GM21515 (cell line): Measurements from ENCODE around the gene ARHGAP1.

Experiments
- ATAC-seq: cut with Tn5 transposase; IDR thresholded peaks from one replicate; pipeline ENCODE4 v1.9.1; 2021; ENCODE audit not compliant: unreplicated experiment

The ARHGAP1 gene

DNA sequence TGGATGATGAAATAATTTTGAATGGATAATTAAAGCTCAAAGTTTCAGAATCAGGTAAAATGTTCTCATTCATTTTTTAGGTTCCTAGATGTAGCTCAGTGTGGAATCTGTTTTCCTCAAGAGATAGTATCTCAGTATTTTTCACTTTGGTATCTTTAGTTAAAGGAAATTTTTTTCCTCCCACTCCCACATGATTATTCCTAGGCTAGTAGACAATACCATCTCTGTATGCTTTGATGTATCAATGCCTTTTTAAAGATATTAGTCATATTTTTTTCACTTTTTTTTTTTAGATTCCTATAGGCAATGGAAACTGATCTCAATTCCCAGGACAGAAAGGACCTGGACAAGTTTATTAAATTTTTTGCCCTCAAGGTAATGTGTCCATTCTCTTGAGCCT lies 56.4 kb downstream of the ARHGAP1 start:
- no peak for ATAC-seq

DNA sequence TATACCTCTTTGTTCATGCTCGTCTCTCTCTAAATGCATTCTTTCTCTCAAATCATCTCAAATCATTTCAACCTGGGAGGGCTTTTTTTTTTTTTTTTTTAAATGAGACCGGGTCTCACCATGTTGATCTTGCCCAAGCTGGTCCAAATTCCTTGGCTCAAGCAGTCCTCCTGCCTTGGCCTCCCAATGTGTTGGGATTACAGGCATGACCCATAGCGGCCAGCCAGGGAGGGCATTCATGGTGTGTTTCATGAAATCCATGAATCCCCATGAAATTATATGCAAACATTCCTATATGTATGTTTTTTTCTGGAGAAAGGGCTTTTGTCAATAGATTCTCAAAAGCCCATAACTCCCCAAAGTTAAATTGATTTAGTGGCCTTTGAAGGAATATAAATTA lies 56.9 kb downstream of the ARHGAP1 start:
- no peak for ATAC-seq

DNA sequence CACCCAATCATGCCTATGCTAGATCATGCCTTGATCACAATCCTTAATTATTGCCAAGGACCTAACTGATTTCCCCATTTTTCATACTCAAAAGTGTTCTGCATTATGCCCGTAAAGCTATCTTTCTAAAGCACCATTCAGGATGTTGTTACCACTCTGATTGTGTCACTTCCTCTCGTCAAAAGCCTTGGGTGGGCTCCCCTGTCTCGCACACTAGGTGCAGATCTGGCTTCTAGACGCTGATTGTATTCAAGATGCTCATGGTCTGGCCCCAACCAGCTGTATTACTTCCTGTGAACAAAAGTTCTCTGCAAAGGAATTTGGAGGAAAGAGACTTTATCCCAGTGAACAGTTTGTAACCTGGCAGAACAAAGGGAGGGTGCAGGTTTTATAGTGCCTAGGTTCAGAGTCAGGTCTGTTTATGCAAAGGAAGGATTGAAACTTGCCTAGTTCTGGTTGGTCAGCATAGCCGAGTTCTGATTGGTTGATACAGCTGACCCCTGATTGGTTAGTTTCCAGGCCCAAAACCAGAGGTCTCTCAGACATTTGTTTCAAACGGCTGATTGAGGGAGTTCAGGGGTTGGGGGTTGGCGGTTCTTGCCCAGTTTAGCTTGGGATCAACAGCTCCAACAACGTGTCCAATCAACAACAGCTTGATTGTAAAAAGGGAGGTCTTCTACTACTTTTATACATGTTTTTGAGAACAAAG lies 57.6 kb downstream of the ARHGAP1 start:
- no peak for ATAC-seq

DNA sequence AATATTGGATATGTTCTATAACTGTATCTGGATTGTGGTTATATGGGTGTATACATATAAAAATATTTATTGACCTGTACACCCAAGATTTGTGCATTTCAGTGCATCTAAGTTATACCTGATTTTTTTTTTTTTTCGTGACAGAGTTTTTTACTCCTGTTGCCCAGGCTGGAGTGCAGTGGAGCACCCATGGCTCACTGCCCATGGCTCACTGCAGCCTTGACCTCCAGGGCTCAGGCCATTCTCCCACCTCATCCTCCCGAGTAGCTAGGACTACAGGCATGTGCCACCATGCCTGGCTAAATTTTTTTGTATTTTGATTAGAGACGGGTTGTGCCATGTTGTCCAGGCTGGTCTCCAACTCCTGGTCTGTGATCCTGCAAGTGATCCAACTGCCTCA lies 58.8 kb downstream of the ARHGAP1 start:
- no peak for ATAC-seq

DNA sequence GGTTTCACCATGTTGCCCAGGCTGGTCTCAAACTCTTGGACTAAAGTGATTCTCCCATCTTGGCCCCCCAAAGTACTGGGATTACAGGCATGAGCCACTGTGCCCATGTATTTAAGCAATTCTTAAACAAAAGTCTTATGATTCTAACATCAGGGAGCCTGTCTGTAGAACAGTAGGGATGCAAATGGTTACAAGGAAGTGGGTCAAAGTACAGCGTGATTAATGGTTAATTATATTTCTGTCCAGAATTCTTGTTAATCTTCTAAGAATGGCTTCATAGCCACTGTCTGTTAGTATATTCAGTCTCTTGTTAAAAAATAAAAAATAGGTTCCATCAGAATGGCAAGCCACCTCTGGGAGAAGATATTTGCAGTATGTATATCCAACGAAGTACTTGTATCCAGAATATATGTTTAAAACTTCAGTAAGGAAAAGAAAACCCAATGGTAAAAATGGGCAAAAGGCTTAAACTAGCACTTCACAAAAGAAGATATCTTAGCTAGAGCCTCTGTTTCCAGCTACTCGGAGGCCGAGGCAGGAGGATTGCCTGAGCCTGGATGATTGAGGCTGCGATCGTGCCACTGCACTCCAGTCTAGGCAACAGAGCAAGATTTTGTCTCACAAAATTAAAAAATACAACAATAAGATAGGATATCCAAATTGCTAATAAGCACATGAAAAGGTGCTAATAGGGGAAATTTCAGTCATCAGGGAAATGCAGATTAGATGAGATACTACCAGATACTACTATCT lies 60.2 kb downstream of the ARHGAP1 start:
- no peak for ATAC-seq

DNA sequence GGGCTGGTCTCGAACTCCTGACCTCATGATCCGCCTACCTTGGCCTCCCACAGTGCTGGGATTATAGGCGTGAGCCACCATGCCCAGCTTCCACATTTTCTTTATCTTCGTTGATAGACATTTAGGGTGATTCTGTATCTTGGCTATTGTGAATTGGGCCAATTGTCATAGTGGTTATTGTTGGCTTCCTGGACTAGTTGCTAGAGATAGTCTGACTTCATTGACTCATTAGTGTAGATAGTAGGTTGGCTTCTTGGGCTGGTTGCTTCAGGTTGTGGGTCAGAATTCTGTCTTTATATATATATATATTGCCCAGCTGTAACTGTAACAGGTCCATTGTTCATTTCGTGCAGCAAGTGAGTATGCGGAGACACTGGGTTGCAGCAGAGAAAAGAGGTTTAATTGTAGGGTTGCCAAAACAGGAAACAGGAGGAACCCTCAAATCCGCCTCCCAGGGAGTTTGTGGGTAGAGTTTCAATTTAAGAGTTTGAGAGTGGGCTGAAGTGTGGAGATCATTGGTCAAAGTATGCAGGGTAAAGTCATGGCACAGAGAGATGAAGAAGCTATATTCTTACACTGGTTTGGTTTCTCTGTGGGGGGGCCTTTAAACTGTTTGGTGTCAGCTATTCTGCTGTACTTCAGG lies 61.1 kb downstream of the ARHGAP1 start:
- no peak for ATAC-seq

DNA sequence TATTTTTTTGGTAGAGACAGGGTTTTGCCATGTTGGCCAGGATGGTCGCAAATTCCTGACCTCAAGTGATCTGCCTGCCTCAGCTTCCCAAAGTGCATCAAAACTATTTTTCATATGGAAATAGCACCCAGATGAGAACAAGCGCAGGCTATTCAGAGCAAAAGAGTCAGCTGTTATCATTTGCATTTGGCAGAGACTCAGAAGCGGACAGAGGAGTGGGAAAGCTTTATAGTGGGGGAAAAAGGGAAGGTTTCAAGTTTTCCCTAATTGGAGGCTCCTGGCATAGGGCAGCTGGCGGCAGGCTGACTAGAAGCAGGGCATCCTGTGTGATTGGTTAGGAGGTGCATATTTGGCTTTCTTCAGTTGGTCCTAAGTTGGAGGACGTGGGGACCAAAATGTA lies 62.9 kb downstream of the ARHGAP1 start:
- ATAC-seq = no peak

DNA sequence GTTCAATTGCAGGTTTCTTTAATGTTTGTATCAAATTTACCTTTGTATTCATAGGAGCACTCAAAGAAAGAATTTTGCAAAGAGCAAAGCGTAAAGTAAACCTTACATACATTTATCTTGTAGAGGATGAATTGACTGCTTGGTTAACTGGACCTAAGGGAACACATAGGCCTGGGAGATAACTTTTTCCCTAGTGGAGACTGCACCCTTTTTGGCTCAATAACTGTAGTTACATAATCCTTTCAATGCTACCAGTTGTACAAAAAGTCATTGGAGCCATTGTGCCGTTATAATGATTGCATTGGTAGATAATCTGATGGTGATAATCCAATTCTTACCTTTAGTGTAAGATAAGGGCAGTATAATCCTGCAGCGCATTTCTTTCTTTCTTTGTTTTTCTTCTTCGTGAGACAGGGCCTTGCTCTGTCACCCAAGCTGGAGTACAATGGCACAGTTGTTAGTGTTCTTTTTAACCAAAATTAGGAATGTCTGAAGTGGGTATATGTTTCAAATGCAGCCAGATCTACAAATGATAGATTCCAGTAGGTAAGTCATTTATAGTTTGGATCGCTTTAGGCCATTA lies 64.8 kb downstream of the ARHGAP1 start:
- no peak for ATAC-seq

DNA sequence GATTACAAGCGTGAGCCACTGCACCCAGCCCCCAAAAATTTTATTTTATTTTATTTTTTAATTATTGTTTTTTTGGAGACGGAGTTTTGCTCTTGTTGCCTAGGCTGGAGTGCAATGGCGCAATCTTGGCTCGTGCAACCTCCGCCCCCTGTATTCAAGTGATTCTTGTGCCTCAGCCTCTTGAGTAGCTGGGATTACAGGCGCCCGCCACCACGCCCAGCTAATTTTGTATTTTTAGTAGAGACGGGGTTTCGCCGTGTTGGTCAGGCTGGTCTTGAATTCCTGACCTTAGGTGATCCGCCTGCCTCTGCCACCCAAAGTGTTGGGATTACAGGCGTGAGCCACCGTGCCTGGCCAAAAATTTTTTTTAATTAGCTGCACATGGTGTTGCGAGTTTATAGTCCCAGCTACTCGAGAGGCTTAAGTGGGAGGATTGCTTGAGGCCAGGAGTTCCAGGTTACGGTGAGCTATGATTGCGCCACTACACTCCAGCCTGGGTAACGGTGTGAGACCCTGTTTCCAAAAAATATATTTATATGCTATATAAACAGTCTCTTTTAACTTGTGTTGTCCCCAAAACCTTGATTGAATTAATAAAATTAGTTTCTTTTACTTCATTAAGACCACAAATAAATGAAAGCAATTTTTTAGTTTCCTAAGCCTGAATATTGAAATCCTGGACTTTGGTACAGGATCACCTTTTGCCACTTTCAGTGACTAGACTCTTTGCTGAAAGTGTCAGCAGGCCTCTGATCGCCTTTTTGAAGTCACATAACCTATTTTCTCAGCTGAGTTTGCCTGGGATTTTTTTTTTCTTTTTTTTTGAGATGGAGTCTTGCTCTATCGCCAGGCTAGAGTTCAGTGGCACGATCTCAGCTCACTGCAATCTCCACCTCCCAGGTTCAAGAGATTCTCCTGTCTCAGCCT lies 66.9 kb downstream of the ARHGAP1 start:
- no peak for ATAC-seq

DNA sequence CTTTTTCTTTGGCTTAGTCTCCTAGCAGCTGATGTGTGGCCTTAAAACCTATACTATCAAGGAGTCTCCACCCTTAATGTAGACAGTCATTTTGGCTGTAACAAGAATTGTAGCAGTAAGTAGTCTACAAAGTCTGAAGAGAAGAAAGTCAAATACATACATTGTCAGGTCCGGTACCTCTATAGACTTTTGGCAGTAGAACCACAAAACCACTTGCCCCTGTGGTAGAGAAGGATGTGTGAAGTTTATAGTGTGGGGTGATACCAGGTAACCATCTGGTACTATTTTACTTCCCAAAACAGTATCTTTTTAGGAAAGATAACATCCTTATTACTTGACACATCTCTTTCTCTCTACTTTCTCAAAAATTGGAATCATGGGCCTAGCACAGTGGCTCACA lies 67.9 kb downstream of the ARHGAP1 start:
- no peak for ATAC-seq

DNA sequence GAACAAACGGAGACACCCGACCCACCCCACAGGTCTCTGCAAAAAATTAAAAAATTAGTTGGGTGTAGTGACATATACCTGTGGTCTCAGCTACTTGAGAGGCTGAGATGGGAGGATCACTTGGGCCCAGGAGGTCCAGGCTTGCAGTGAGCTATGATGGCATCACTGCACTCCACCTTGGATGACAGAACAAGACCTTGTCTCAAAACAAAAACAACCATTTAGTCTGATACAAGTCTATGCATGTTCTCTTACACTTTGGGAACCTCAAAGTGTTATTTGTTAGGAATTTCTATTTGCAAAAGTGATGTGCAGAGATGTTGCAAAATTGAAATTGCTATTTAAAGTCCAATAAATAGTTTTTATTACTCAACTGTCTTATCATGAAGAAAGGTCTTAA lies 68.7 kb downstream of the ARHGAP1 start:
- ATAC-seq = no peak

DNA sequence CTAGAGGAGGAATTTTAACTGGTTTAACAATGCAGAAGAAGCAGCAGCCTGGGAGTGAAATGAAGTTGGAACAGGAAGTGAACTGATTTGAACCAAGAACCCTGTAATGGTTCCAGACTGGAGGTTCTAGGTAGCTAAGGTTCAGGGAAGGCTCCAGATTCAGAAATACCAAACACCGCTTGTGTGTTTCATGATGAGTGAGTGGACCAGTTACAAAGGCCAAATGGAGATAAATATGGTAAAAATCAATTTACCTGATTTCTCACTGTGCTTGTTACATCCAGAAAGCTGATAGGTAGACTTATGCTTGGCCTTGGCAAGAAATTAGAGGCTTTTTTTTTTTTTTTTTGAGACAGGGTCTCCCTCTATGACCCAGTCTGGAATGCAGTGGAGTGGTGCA lies 70.2 kb downstream of the ARHGAP1 start:
- ATAC-seq = no peak

DNA sequence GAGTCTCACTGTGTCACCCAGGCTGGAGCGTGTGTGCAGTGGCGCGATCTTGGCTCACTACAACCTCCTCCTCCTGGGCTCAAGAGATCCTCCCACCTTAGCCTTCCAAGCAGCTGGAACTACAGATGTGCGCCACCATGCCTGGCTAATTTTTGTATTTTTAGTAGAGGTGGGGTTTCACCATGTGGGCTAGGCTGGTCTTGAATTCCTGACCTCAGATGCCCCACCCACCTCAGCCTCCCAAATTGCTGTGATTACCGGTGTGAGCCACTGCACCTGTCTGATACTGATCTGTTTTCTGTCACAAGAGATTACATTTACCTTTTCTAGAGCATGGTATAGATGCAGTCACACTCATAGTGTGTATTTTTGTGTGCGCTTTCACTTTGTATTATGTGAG lies 71.5 kb downstream of the ARHGAP1 start:
- ATAC-seq = no peak
